Colonic mucosa (tissue), 4 donors: Measurements from ENCODE around the gene CDKAL1. TPM values are rescaled to one million over a fixed set of nuclear protein-coding genes. Genes with fewer than 3 reads are reported as not detected.

Experiments used
- DNase-seq: peaks from one replicate; pipeline ENCODE4 v3.0.0-alpha.2; 2020
- H3K27ac ChIP-seq: fragments of 200-600 bp; one replicate; pipeline ENCODE4 v1.8.0; 2021
- H3K27me3 ChIP-seq: fragments of 200-600 bp; one replicate; pipeline ENCODE4 v1.8.0; 2021
- H3K36me3 ChIP-seq: fragments of 200-600 bp; one replicate; pipeline ENCODE4 v1.8.0; 2021
- H3K4me1 ChIP-seq: fragments of 200-600 bp; one replicate; pipeline ENCODE4 v1.8.0; 2021; ENCODE audit warnings: mild to moderate bottlenecking
- H3K4me3 ChIP-seq: fragments of 200-600 bp; one replicate; pipeline ENCODE4 v1.8.0; 2021
- H3K9ac ChIP-seq, 2 donors: one replicate each; pipeline ENCODE4 v1.7.0; 2013; ENCODE audit warnings: control low read depth in 2 of 2, low read depth in 2 of 2, low read length in 2 of 2
- H3K9me3 ChIP-seq: fragments of 200-600 bp; one replicate; pipeline ENCODE4 v1.8.0; 2021
- CTCF ChIP-seq: fragments of 200-600 bp; IDR thresholded peaks from one replicate; pipeline ENCODE4 v1.8.0; 2022; ENCODE audit warnings: antibody characterized with exemption, mild to moderate bottlenecking
- intact Hi-C: fragments of 100-400 bp; cut with DNase I; formaldehyde crosslinking; loops from one replicate; pipeline ENCODE4 v1.14.1; 2022
- total RNA-seq, 2 donors: library from RNA; stranded (reverse); fragmentation: NEBNext Ultra II Directional in 1 of 2; extraction: Animal tissue kit (Norgen Biotek cat#: 25700) in 1 of 2; gene quantifications; one replicate each; pipeline ENCODE4 v1.2.1, GENCODE V29; 2021
- donor health status: healthy.
- donor health status: DM: no; HTN: no; CAD: no.
- donor health status: DM: no; HTN: no; CAD: no.

CDKAL1 gene
- total RNA-seq, 2 donors from 2014 or later, result 13.8 to 14.2 TPM

DNA sequence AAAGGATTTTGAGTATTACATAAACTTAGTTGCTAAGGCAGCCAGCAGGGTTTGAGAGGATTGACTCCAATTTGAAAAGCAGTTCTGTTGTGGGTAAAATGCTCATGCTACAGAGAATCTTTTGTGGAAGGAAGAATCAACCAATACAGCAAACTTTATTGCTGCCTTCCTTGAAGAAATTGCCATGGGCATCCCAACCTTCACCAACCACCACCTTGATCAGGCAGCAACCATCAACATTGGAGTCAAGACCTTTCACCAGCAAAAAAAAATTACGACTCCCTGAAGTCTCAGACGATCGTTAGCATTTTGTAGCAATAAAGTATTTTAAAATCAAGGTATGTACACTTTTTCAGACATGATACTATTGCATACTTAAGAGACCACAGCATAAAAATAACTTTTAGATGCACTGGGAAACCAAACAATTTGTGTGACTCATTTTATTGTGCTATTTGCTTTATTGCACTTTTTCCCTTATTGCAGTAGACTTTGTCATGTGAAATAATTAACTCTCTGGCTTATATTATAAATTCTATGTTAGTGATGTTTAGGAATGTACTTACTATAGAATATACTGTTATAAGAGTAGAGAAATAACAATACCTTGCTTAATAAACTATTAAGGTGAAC is 390.8 kb downstream of the CDKAL1 start:
- DNase-seq, result no peak
- H3K4me1 ChIP-seq, result no peaks in the 10 kb centered on the region
- no peaks in the 10 kb centered on the region for H3K27me3 ChIP-seq
- intact Hi-C loops, result no loop called here
- no peaks in the 10 kb centered on the region for H3K36me3 ChIP-seq
- H3K4me3 ChIP-seq, result no peak overlapping the region
- no peak overlapping the region for H3K9ac ChIP-seq
- no peak for TF ChIP-seq CTCF
- H3K9me3 ChIP-seq, result no peaks in the 10 kb centered on the region
- H3K27ac ChIP-seq, result no peak overlapping the region

- no peaks in the 10 kb centered on the region for H3K4me1 ChIP-seq
- no peak overlapping the region for H3K9ac ChIP-seq
- H3K27me3 ChIP-seq, result no peaks in the 10 kb centered on the region
- no peaks in the 10 kb centered on the region for H3K36me3 ChIP-seq
- H3K9me3 ChIP-seq, result no peaks in the 10 kb centered on the region
- H3K27ac ChIP-seq, result no peak overlapping the region
- intact Hi-C loops, result no loop called here
- no peak for DNase-seq
- H3K4me3 ChIP-seq, result no peak overlapping the region
- TF ChIP-seq CTCF, result no peak
These were observed 393.0 kb downstream of the CDKAL1 start for GRCh38 chr6:20927130-20927860.

- H3K9ac ChIP-seq, result no peak overlapping the region
- H3K9me3 ChIP-seq, result no peaks in the 10 kb centered on the region
- no peak overlapping the region for H3K27ac ChIP-seq
- no peak for DNase-seq
- H3K4me1 ChIP-seq, result no peaks in the 10 kb centered on the region
- no peak overlapping the region for H3K4me3 ChIP-seq
- no peaks in the 10 kb centered on the region for H3K36me3 ChIP-seq
- intact Hi-C loops, result no loop called here
- no peak for TF ChIP-seq CTCF
- no peaks in the 10 kb centered on the region for H3K27me3 ChIP-seq
These were observed 395.0 kb downstream of the CDKAL1 start for GRCh38 chr6:20929283-20929682.

- H3K9me3 ChIP-seq, result no peaks in the 10 kb centered on the region
- H3K27ac ChIP-seq, result no peak overlapping the region
- H3K9ac ChIP-seq, result no peak overlapping the region
- no peak for DNase-seq
- no peaks in the 10 kb centered on the region for H3K27me3 ChIP-seq
- no peak overlapping the region for H3K4me3 ChIP-seq
- H3K36me3 ChIP-seq, result no peaks in the 10 kb centered on the region
- TF ChIP-seq CTCF, result no peak
- H3K4me1 ChIP-seq, result no peaks in the 10 kb centered on the region
- intact Hi-C loops, result no loop called here
These were observed 396.8 kb downstream of the CDKAL1 start for GRCh38 chr6:20931093-20931492.

DNA sequence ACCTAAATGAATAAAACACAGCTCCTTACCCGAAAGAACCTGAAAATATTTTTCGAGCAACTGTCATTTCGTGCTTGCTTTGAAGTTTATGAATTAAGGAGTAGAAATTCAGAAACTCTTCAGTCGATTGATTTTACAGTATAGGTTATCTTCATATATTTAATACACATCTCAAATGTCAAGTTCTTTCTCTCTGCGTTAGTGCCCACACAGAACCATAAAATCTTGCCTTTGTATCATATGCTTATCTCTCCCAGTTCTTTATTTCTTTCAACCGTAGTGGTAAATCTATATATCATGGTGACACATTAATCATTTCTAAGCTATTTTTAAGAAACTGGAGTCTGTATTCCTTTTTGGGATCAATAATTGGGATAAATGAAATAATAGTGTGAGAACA is 397.5 kb downstream of the CDKAL1 start:
- Histone ChIP-seq H3K27ac (no peak overlapping the region), H3K4me3 (no peak overlapping the region), H3K9me3 (no peaks in the 10 kb centered on the region), H3K9ac (no peak overlapping the region), H3K4me1 (no peaks in the 10 kb centered on the region), H3K36me3 (no peaks in the 10 kb centered on the region), H3K27me3 (no peaks in the 10 kb centered on the region)
- intact Hi-C loops, result no loop called here
- no peak for TF ChIP-seq CTCF
- DNase-seq, result no peak
